Common myeloid progenitor, CD34-positive (primary cell): ENCODE data around the gene PARN.

Experiments used
- CTCF ChIA-PET: fragments of 350-600 bp; sonication (Branson Sonifier 250); formaldehyde crosslinking; loops from one replicate; lab custom pipeline; 2021; ENCODE audit warnings: antibody characterized with exemption; lab: Charles Lee
- POLR2A ChIA-PET: fragments of 350-600 bp; sonication (Branson Sonifier 250); formaldehyde crosslinking; loops from one replicate; lab custom pipeline; 2021; ENCODE audit warnings: antibody characterized with exemption; lab: Charles Lee
- DNase-seq, 3 donors: peaks; one replicate each; pipeline versions ENCODE4 v3.0.0 to v3.0.0-alpha.2; 2013
- H3K27ac ChIP-seq, 2 experiments: 1 replicate in 1 of 2; 2 replicates in 1 of 2; pipeline ENCODE4 v1.7.0; 2013; ENCODE audit warnings: inconsistent platforms in 2 of 2, low read length in 2 of 2, mild to moderate bottlenecking in 2 of 2, low read depth in 1 of 2, moderate library complexity in 1 of 2; ENCODE audit not compliant: severe bottlenecking in 2 of 2, insufficient read depth in 1 of 2, poor library complexity in 1 of 2
- H3K27me3 ChIP-seq, 5 experiments: replicated peaks in 2 of 5; 1 replicate in 3 of 5; 2 replicates in 2 of 5; pipeline versions ENCODE4 v1.6.1 to v1.7.0; 2013; ENCODE audit warnings: low read length in 4 of 5, mild to moderate bottlenecking in 2 of 5, moderate library complexity in 2 of 5, inconsistent platforms in 1 of 5; ENCODE audit not compliant: insufficient read depth in 5 of 5, control insufficient read depth in 4 of 5
- H3K36me3 ChIP-seq, 4 experiments: 1 replicate in 2 of 4; 2 replicates in 2 of 4; pipeline versions ENCODE4 v1.6.1 to v1.7.0; 2013; ENCODE audit warnings: low read length in 3 of 4, control low read depth in 1 of 4, mild to moderate bottlenecking in 1 of 4; ENCODE audit not compliant: control insufficient read depth in 4 of 4, insufficient read depth in 4 of 4
- H3K4me1 ChIP-seq, 4 experiments: 1 replicate in 3 of 4; 2 replicates in 1 of 4; pipeline versions ENCODE4 v1.6.1 to v1.7.1; 2013; ENCODE audit warnings: low read length in 3 of 4, mild to moderate bottlenecking in 3 of 4, control low read depth in 1 of 4, inconsistent platforms in 1 of 4, moderate library complexity in 1 of 4; ENCODE audit not compliant: control insufficient read depth in 4 of 4, insufficient read depth in 4 of 4; ENCODE audit errors: control extremely low read depth in 1 of 4
- H3K4me3 ChIP-seq, 7 experiments: 1 replicate in 4 of 7; 2 replicates in 3 of 7; pipeline versions ENCODE4 v1.5.1 to v1.7.0; 2013; ENCODE audit warnings: mild to moderate bottlenecking in 7 of 7, low read length in 6 of 7, moderate library complexity in 6 of 7, inconsistent platforms in 2 of 7, low read depth in 2 of 7, control low read depth in 1 of 7; ENCODE audit not compliant: insufficient read depth in 4 of 7, control insufficient read depth in 1 of 7; ENCODE audit errors: extremely low read depth in 1 of 7
- H3K9me3 ChIP-seq, 5 experiments: 1 replicate in 4 of 5; 2 replicates in 1 of 5; pipeline versions ENCODE4 v1.6.1 to v1.7.1; 2013; ENCODE audit warnings: low read length in 4 of 5, mild to moderate bottlenecking in 2 of 5, inconsistent platforms in 1 of 5, low read depth in 1 of 5, moderate library complexity in 1 of 5; ENCODE audit not compliant: control insufficient read depth in 4 of 5, insufficient read depth in 2 of 5; ENCODE audit errors: control extremely low read depth in 1 of 5
- WGBS: methylation state at CpG from one replicate; pipeline ENCODE4 v1.1.5; 2013; ENCODE audit not compliant: insufficient coverage; 5-methylcytosine and 5-hydroxymethylcytosine counted together

PARN gene

GRCh38 chr16:14497245-14498082 is 132.6 kb downstream of the PARN start:
- H3K27ac ChIP-seq = no peak overlapping the region
- no peak for DNase-seq
- ChIA-PET POLR2A (no interaction called here), CTCF (no interaction called here)
- no peaks in the 10 kb centered on the region for H3K27me3 ChIP-seq
- H3K9me3 ChIP-seq = no peaks in the 10 kb centered on the region
- no peak overlapping the region for H3K4me3 ChIP-seq
- peaks cover 0 to 21% (median 2%) of the 10 kb centered on the region in 4 experiments for H3K36me3 ChIP-seq
- 100% methylated on average over 5 of the region's 7 CpGs for WGBS
- peaks cover 0 to 13% (median 12%) of the 10 kb centered on the region in 4 experiments for H3K4me1 ChIP-seq

- CTCF ChIA-PET = no interaction called here
- no peak for DNase-seq
- POLR2A ChIA-PET = no interaction called here
- H3K36me3 ChIP-seq = peaks cover 0 to 21% (median 2%) of the 10 kb centered on the region in 4 experiments
- no peak overlapping the region for H3K4me3 ChIP-seq
- H3K9me3 ChIP-seq = no peaks in the 10 kb centered on the region
- H3K27ac ChIP-seq = no peak overlapping the region
- WGBS = 98% methylated on average over 7 of the region's 7 CpGs
- H3K4me1 ChIP-seq = peaks cover 0 to 18% (median 15%) of the 10 kb centered on the region in 4 experiments
- no peaks in the 10 kb centered on the region for H3K27me3 ChIP-seq
These were observed 133.3 kb downstream of the PARN start for GRCh38 chr16:14496786-14497185.

- H3K4me3 ChIP-seq = no peak overlapping the region
- H3K27ac ChIP-seq = no peak overlapping the region
- ChIA-PET CTCF (interaction anchor here (1.3 kb wide), 1 partner anchor 32 kb away, joined by 3 read pairs; no protein-coding TSS in a partner anchor), POLR2A (no interaction called here)
- H3K9me3 ChIP-seq = no peaks in the 10 kb centered on the region
- no peaks in the 10 kb centered on the region for H3K27me3 ChIP-seq
- no peak for DNase-seq
- H3K36me3 ChIP-seq = peaks cover 0 to 21% (median 2%) of the 10 kb centered on the region in 4 experiments
- 100% methylated on average over 2 of the region's 7 CpGs for WGBS
- peaks cover 0 to 18% (median 11%) of the 10 kb centered on the region in 4 experiments for H3K4me1 ChIP-seq
These were observed 133.9 kb downstream of the PARN start for GRCh38 chr16:14496047-14496770.

- Histone ChIP-seq H3K36me3 (peaks cover 0 to 21% (median 2%) of the 10 kb centered on the region in 4 experiments), H3K27ac (no peak overlapping the region), H3K9me3 (no peaks in the 10 kb centered on the region), H3K4me1 (peaks cover 0 to 15% (median 11%) of the 10 kb centered on the region in 4 experiments), H3K4me3 (no peak overlapping the region), H3K27me3 (no peaks in the 10 kb centered on the region)
- no peak for DNase-seq
- 99% methylated on average over 16 of the region's 18 CpGs for WGBS
- POLR2A ChIA-PET = no interaction called here
- CTCF ChIA-PET = interaction anchor here (1.3 kb wide), 1 partner anchor 33 kb away, joined by 3 read pairs; no protein-coding TSS in a partner anchor
These were observed 134.6 kb downstream of the PARN start for GRCh38 chr16:14495213-14496046.

GRCh38 chr16:14494396-14494966 is 135.6 kb downstream of the PARN start:
- H3K36me3 ChIP-seq = peaks cover 0 to 21% (median 2%) of the 10 kb centered on the region in 4 experiments
- no peak for DNase-seq
- ChIA-PET CTCF (interaction anchor here (1.3 kb wide), 2 partner anchors 34 to 37 kb away, joined by 3 read pairs; no protein-coding TSS in a partner anchor), POLR2A (no interaction called here)
- no peak overlapping the region for H3K27ac ChIP-seq
- peaks cover 0 to 15% (median 11%) of the 10 kb centered on the region in 4 experiments for H3K4me1 ChIP-seq
- no peaks in the 10 kb centered on the region for H3K27me3 ChIP-seq
- H3K9me3 ChIP-seq = no peaks in the 10 kb centered on the region
- H3K4me3 ChIP-seq = no peak overlapping the region
- 100% methylated on average over 12 of the region's 12 CpGs for WGBS

- ChIA-PET CTCF (interaction anchor here (1.3 kb wide), 1 partner anchor 37 kb away, joined by 3 read pairs; no protein-coding TSS in a partner anchor), POLR2A (no interaction called here)
- Histone ChIP-seq H3K36me3 (peaks cover 0 to 21% (median 2%) of the 10 kb centered on the region in 4 experiments), H3K27me3 (no peaks in the 10 kb centered on the region), H3K4me1 (peaks cover 0 to 15% (median 11%) of the 10 kb centered on the region in 4 experiments), H3K27ac (no peak overlapping the region), H3K4me3 (no peak overlapping the region), H3K9me3 (no peaks in the 10 kb centered on the region)
- WGBS = 97% methylated on average over 5 of the region's 5 CpGs
- no peak for DNase-seq
These were observed 136.3 kb downstream of the PARN start for GRCh38 chr16:14493791-14494190.
